ENCODE data around the gene CYP4F11. TPM values are rescaled to one million over a fixed set of nuclear protein-coding genes. Genes with fewer than 3 reads are reported as not detected.

CYP4F11 gene
- total and polyA plus RNA-seq, 2 of the 13 experiments (the other 11 are each of a cell fraction or from before 2014, with no cell fraction given) = 7.8 to 8.4 TPM

GRCh38 chr19:15934332-15935078, at the start of gene CYP4F11 (continued):
- TF ChIP-seq ZNF569 (CRISPR knock-in tag; IDR thresholded peaks at IDR 0.05; ENCODE audit: borderline replicate concordance) (no peak), JARID2 (CRISPR knock-in tag; IDR thresholded peaks at IDR 0.05; ENCODE audit: insufficient replicate concordance) (no peak), HOMEZ (CRISPR knock-in tag; IDR thresholded peaks at IDR 0.05; ENCODE audit: low read depth) (no peak), REPIN1 (CRISPR knock-in tag; IDR thresholded peaks at IDR 0.05; ENCODE audit: borderline replicate concordance, low read depth) (peak; percentile 1; the same call in 1 of the 2 replicates), HMG20A (CRISPR knock-in tag; IDR thresholded peaks at IDR 0.05; ENCODE audit: borderline replicate concordance) (no peak), PATZ1 (CRISPR knock-in tag; IDR thresholded peaks at IDR 0.05) (0 out of 2 replicates have a peak, but pooled peaks have one; percentile 10), NFAT5 (CRISPR knock-in tag; IDR thresholded peaks at IDR 0.05) (no peak), CEBPB (IDR thresholded peaks at IDR 0.05; ENCODE audit: borderline replicate concordance, low read depth, low read length) (no peak), CSRNP1 (CRISPR knock-in tag; IDR thresholded peaks at IDR 0.05) (0 out of 2 replicates have a peak, but pooled peaks have one; percentile 14), ZNF441 (CRISPR knock-in tag; IDR thresholded peaks at IDR 0.05; ENCODE audit: borderline replicate concordance) (no peak), ZFY (CRISPR knock-in tag; IDR thresholded peaks at IDR 0.05) (peak; percentile 74), IRF9 (CRISPR knock-in tag; IDR thresholded peaks at IDR 0.05; ENCODE audit: borderline replicate concordance) (0 out of 2 replicates have a peak, but pooled peaks have one; percentile 45), HNRNPK (IDR thresholded peaks at IDR 0.05; ENCODE audit: low read depth, low read length, poor library complexity, severe bottlenecking) (no peak), ZNF121 (CRISPR knock-in tag; IDR thresholded peaks at IDR 0.05) (peak; percentile 17; the same call in 1 of the 2 replicates), ZFAT (CRISPR knock-in tag; conservative IDR thresholded peaks at IDR 0.05) (no peak), FOXO1 (CRISPR knock-in tag; IDR thresholded peaks at IDR 0.05) (peak; percentile 47; the same call in 1 of the 2 replicates)

Measured in HepG2 (cell line).